ENCODE results near the gene COL6A1.

DNA sequence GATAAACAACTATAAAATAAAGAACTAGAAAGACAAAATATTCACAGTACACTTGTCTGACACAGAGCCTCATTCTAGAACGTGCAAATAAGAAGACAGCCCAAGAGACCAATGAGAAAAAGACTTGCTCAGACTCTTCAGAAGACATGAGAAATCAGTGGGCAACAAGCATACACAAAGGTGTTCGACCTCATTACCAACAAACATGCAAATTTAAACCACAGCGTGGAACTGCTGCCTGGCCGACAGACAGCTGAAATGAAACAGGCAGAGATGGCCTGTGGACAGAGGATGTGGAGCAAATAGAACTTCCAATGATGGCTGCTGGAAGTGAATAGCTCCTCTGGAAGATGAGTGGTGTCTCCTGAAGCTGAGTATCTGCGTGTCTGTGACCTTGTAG, 22.4 kb upstream of the COL6A1 start:
- TF ChIP-seq POLR2A (IDR thresholded peaks at IDR 0.05; ENCODE audit: low read depth, low read length) (no peak), TAF1 (IDR thresholded peaks at IDR 0.05; ENCODE audit: borderline replicate concordance, low read depth, low read length) (no peak), POLR2AphosphoS5 (IDR thresholded peaks at IDR 0.05; ENCODE audit: low read depth, low read length) (no peak)
